IPS DF 6.9 (cell line): ENCODE data around the gene BCAS3.

ENCODE experiments used
- DNase-seq: peaks from one replicate; pipeline ENCODE4 v3.0.0-alpha.2; 2013; ENCODE audit warnings: low read depth, low spot score
- H3K27ac ChIP-seq: one replicate; pipeline ENCODE4 v1.5.1; 2013; ENCODE audit warnings: low read length, control low read depth
- H3K27me3 ChIP-seq: 2 replicates; pipeline ENCODE4 v1.6.1; 2013; ENCODE audit warnings: mild to moderate bottlenecking, low read length; ENCODE audit not compliant: control insufficient read depth, insufficient read depth
- H3K36me3 ChIP-seq: 2 replicates; pipeline ENCODE4 v1.6.1; 2013; ENCODE audit warnings: low read length; ENCODE audit not compliant: control insufficient read depth, insufficient read depth
- H3K4me1 ChIP-seq: 2 replicates; pipeline ENCODE4 v1.6.1; 2013; ENCODE audit warnings: low read length; ENCODE audit not compliant: control insufficient read depth, insufficient read depth
- H3K4me3 ChIP-seq: 2 replicates; pipeline ENCODE4 v1.5.1; 2013; ENCODE audit warnings: mild to moderate bottlenecking, low read length
- H3K9me3 ChIP-seq: 2 replicates; pipeline ENCODE4 v1.6.1; 2013; ENCODE audit warnings: low read length, inconsistent platforms; ENCODE audit not compliant: control insufficient read depth, insufficient read depth
- WGBS: extraction: QIAGEN DNeasy Blood & Tissue Kit; methylation state at CpG from one replicate; pipeline ENCODE4 v1.1.7; 2013; ENCODE audit warnings: mixed read lengths, missing lambda C conversion rate; ENCODE audit not compliant: insufficient read length, insufficient coverage; 5-methylcytosine and 5-hydroxymethylcytosine counted together

The BCAS3 gene

DNA sequence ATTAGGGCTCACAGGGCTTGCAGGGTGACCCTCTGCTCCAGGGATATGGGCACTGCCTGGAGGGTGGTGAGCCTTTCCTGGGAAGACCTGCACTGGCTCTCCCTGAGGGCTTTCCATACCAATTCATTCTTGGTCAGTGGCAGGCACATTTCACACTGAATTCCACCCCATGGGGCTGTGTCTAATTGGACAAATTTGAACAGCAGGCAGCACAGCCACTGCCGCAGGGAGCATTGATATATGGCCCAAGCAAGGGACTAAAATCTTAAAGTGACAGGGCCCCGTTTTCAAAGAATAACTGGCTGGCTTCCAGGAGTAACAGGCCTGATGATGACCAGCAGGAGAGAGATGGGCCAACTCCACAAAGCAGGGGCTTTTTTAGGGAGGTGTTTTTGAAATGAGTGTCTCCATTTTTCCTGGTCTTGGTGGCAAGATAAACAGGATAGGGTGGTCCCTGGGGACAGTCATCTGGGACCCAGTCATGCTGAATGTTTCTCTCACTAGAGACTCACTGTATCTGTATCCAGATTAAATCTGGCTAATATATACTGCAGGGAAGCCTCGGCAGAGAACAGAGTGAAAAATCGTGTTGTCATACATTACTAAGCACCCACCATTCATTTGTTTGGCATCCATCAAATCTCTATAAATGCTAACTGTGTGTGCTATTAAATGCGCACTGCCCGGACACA is 647.9 kb downstream of the BCAS3 start:
- H3K4me1 ChIP-seq: 0 out of 2 replicates have a peak, but pooled peaks cover 2% of the 10 kb centered on the region
- H3K9me3 ChIP-seq: no peaks in the 10 kb centered on the region
- no peak for DNase-seq
- no peak overlapping the region for H3K4me3 ChIP-seq
- H3K27ac ChIP-seq: no peak overlapping the region
- H3K27me3 ChIP-seq: no peaks in the 10 kb centered on the region
- H3K36me3 ChIP-seq: no peaks in the 10 kb centered on the region
- WGBS: no CpG with 5 or more reads among the region's 6 CpGs

- WGBS: no CpG with 5 or more reads among the region's 3 CpGs
- H3K4me1 ChIP-seq: 0 out of 2 replicates have a peak, but pooled peaks cover under 1% of the 10 kb centered on the region
- no peaks in the 10 kb centered on the region for H3K9me3 ChIP-seq
- no peaks in the 10 kb centered on the region for H3K27me3 ChIP-seq
- no peaks in the 10 kb centered on the region for H3K36me3 ChIP-seq
- DNase-seq: no peak
- H3K27ac ChIP-seq: no peak overlapping the region
- H3K4me3 ChIP-seq: no peak overlapping the region
Observed at GRCh38 chr17:61326330-61326729, 648.7 kb downstream of the BCAS3 start.

- no peaks in the 10 kb centered on the region for H3K36me3 ChIP-seq
- no peak for DNase-seq
- no peak overlapping the region for H3K4me3 ChIP-seq
- no peaks in the 10 kb centered on the region for H3K27me3 ChIP-seq
- H3K9me3 ChIP-seq: no peaks in the 10 kb centered on the region
- no peak overlapping the region for H3K27ac ChIP-seq
- no CpG with 5 or more reads among the region's 6 CpGs for WGBS
- no peaks in the 10 kb centered on the region for H3K4me1 ChIP-seq
Observed at GRCh38 chr17:61328351-61328750, 650.7 kb downstream of the BCAS3 start.

DNA sequence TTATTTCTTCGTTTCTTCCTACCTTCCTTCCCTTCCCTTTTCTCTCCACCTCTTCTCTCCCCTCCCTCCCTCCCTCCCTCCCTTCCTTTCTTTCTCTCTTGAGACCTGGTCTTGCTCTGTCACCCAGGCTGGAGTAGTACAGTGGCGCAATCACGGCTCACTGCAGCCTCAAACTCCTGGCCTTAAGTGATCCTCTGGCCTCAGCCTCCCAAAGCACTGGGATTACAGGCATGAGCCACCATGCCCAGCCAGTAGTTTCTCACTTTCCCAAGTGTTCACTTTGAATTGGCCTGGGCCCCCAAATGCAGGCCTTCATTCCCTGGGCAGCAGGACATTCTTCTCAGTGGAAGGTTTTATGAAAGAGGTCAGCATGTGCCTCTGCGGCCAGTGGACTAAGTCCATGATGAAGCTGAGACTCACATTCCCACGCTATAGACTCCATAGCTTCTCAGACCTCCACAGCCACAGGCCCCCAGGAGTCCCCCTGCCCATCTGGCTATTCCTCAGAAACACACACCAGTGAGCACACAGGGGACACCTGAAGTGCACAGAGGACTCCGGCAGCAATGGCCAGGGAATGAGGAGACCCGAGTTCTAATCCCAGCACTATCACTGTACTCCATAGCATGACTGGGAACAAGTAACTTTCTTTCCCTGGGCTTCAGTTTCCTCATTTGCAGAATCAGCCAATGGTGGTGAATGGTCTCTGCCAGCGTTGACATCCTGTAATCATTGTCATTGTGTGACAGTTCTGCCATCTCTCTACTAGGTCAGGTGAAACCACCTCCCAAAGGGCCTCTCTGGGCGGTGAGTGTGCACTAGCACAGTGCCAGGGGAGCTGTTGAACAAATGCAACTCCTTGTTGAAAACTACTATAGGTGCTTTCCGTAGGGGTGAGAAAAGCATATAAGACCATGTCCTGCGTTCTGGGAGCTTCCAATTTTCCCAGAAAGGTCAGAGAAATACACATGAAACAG is 652.8 kb downstream of the BCAS3 start:
- DNase-seq: no peak
- no CpG with 5 or more reads among the region's 11 CpGs for WGBS
- no peak overlapping the region for H3K4me3 ChIP-seq
- no peaks in the 10 kb centered on the region for H3K36me3 ChIP-seq
- no peaks in the 10 kb centered on the region for H3K9me3 ChIP-seq
- no peaks in the 10 kb centered on the region for H3K4me1 ChIP-seq
- no peak overlapping the region for H3K27ac ChIP-seq
- no peaks in the 10 kb centered on the region for H3K27me3 ChIP-seq

- Histone ChIP-seq H3K27ac (no peak overlapping the region), H3K36me3 (no peaks in the 10 kb centered on the region), H3K4me3 (no peak overlapping the region), H3K4me1 (no peaks in the 10 kb centered on the region), H3K9me3 (no peaks in the 10 kb centered on the region), H3K27me3 (no peaks in the 10 kb centered on the region)
- no CpG with 5 or more reads among the region's 2 CpGs for WGBS
- DNase-seq: no peak
Observed at GRCh38 chr17:61331178-61331577, 653.5 kb downstream of the BCAS3 start.

- Histone ChIP-seq H3K4me1 (no peaks in the 10 kb centered on the region), H3K9me3 (no peaks in the 10 kb centered on the region)
Observed at GRCh38 chr17:61331886-61332285, 654.2 kb downstream of the BCAS3 start.

DNA sequence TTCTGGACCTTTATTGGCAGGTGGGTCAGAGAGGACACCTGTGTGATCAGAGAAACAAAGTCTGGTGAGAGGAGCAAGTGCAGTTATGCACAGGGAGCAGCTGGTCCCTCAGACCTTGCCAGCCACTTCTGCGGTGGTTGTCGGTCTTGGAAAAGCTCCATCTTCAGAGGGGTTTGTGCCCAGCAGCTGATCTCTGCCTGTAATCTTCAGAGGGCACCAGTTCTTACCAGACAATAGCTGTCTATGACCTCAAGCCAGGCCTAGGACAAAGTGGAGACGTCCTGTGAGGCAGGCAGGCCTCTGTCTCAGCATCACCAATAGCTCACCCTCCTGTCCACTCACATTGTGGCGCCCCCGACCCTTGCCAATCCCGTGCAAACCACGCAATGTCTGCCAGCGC is 655.5 kb downstream of the BCAS3 start:
- no peak overlapping the region for H3K4me3 ChIP-seq
- no peaks in the 10 kb centered on the region for H3K4me1 ChIP-seq
- H3K36me3 ChIP-seq: no peaks in the 10 kb centered on the region
- DNase-seq: no peak
- H3K27me3 ChIP-seq: no peaks in the 10 kb centered on the region
- H3K27ac ChIP-seq: no peak overlapping the region
- H3K9me3 ChIP-seq: no peaks in the 10 kb centered on the region
- no CpG with 5 or more reads among the region's 8 CpGs for WGBS

More at GRCh38 chr17:61331886-61332285, 654.2 kb downstream of the BCAS3 start:
- Histone ChIP-seq H3K27me3 (no peaks in the 10 kb centered on the region), H3K27ac (no peak overlapping the region), H3K36me3 (no peaks in the 10 kb centered on the region), H3K4me3 (no peak overlapping the region)
- DNase-seq: no peak
- WGBS: no CpG with 5 or more reads among the region's 9 CpGs

GRCh38 chr17:61334673-61335072 is 657.0 kb downstream of the BCAS3 start:
- no peak for DNase-seq
- Histone ChIP-seq H3K9me3 (no peaks in the 10 kb centered on the region), H3K27me3 (no peaks in the 10 kb centered on the region), H3K4me3 (no peak overlapping the region), H3K36me3 (no peaks in the 10 kb centered on the region), H3K4me1 (no peaks in the 10 kb centered on the region), H3K27ac (no peak overlapping the region)
- WGBS: no CpG with 5 or more reads among the region's 5 CpGs

DNA sequence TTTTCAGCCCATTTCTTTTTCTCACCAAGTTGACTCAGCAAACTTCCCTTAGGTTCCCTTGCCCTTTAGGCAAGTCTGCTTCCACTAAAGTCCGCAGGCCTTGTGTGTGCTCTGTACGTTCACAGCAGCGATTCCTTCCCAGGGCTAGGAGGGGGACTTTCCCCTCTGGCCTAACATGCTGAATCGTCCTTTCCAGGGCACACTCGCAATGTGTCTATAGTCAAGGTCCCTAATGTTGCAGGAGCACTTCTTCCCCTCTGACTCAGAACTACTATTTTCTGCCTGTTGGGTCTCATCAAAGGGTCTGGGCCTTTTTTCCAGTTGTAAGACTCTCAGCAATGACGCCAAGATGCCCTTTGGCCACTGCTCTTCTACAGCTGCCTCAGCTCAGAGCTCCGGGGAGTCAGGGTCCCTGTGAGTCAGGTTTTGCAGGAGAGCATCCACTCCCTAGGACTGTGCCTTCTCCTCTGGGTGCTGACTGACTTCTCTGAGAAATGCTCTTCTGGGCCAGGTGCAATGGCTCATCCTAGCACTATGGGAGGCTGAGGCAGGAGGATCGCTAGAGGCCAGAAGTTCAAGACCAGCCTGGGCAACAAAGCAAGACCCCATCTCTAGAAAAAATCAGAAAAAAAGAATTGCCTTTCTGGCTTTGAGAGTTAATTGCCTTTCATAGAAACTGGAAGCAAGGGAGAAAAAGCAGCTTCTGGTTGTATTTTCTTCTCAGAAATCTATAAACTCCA is 657.6 kb downstream of the BCAS3 start:
- no peaks in the 10 kb centered on the region for H3K36me3 ChIP-seq
- H3K9me3 ChIP-seq: no peaks in the 10 kb centered on the region
- WGBS: no CpG with 5 or more reads among the region's 8 CpGs
- H3K27me3 ChIP-seq: no peaks in the 10 kb centered on the region
- no peaks in the 10 kb centered on the region for H3K4me1 ChIP-seq
- H3K27ac ChIP-seq: no peak overlapping the region
- H3K4me3 ChIP-seq: no peak overlapping the region
- DNase-seq: no peak
